Measurements from ENCODE around the gene FXYD5. TPM values are rescaled to one million over a fixed set of nuclear protein-coding genes. Genes with fewer than 3 reads are reported as not detected.

Gene FXYD5
- total and polyA plus RNA-seq, 2 donors (not counting 3 experiments of a cell fraction or from before 2014, with no cell fraction given), result 223 to 290 TPM

DNA sequence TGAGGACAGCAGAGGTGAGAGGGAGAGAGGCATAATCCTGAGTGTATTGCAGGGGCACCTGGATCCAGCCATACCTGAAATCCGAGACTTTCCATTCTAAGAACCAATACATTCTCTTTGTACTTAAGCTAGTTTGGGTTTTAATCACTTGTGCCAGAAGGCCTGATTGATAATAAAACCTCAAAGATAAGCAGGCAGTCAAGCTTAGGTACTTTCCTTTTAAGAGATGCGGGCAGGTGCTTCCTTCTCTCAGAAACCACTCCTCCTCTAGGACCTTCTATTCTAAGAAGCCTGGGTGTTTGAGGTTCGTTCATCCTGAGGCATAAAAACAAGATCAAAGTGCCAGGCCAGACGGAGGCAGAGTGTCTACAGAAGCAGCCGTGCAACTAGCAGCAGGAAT is 51.8 kb downstream of the FXYD5 start:
- no peak for FAIRE-seq
- intact Hi-C loops (cut with micrococcal nuclease), result no loop called here

More for the DNA sequence above, 51.8 kb downstream of the FXYD5 start:
- Histone ChIP-seq H3K27me3 (ENCODE audit: control insufficient read depth in 2 of 2, insufficient read depth in 2 of 2, low read length in 2 of 2) (peaks cover 0 to 2% of the 10 kb centered on the region in 2 experiments), H3K9me3 (replicated peaks; ENCODE audit: control insufficient read depth, insufficient read depth, low read length) (no peaks in the 10 kb centered on the region), H2AFZ (ENCODE audit: low read depth, low read length) (no peak overlapping the region), H3K9me1 (replicated peaks; ENCODE audit: control insufficient read depth, extremely low read depth, insufficient read depth, low read length) (no peaks in the 10 kb centered on the region), H4K20me1 (replicated peaks; ENCODE audit: control insufficient read depth, extremely low read depth, insufficient read depth, low read length) (no peaks in the 10 kb centered on the region), H3K4me1 (ENCODE audit: control insufficient read depth, extremely low read depth, insufficient read depth, low read length) (no peaks in the 10 kb centered on the region), H3K9ac (replicated peaks; ENCODE audit: extremely low read depth, insufficient read depth, low read length) (no peak overlapping the region), H3K79me2 (ENCODE audit: control insufficient read depth, insufficient read depth, low read length) (no peaks in the 10 kb centered on the region), H3K27ac (ENCODE audit: insufficient read depth, low read depth, low read length) (no peak overlapping the region), H3K36me3 (ENCODE audit: control insufficient read depth in 2 of 2, extremely low read depth in 1 of 2, insufficient read depth in 2 of 2, low read length in 2 of 2) (no peaks in the 10 kb centered on the region), H3K4me2 (ENCODE audit: insufficient read depth, low read length) (no peak overlapping the region), H3K4me3 (replicated peaks in 1 of 3; ENCODE audit: insufficient read depth in 1 of 3, low read depth in 1 of 3, low read length in 3 of 3) (no peak overlapping the region)
- no peak for DNase-seq (ENCODE audit: low read depth, low spot score)
- CTCF ChIA-PET, result no interaction called here
- TF ChIP-seq POLR2AphosphoS5 (IDR thresholded peaks at IDR 0.05; ENCODE audit: insufficient read depth, low read depth, low read length) (no peak), MYC (IDR thresholded peaks at IDR 0.05; ENCODE audit: low read depth, low read length) (no peak), JUN (IDR thresholded peaks at IDR 0.05; ENCODE audit: borderline replicate concordance, insufficient read depth, insufficient read length, low read depth) (no peak), EZH2 (IDR thresholded peaks at IDR 0.05; ENCODE audit: borderline replicate concordance, low read depth, low read length, severe bottlenecking) (no peak), FOS (IDR thresholded peaks at IDR 0.05; ENCODE audit: borderline replicate concordance, insufficient read depth, low read length) (no peak), GATA2 (IDR thresholded peaks at IDR 0.05; ENCODE audit: insufficient read depth, insufficient read length, low read depth, low read length) (no peak), POLR2A (IDR thresholded peaks at IDR 0.05; ENCODE audit: low read depth, low read length) (no peak)
- TF ChIP-seq, protein P1, sequence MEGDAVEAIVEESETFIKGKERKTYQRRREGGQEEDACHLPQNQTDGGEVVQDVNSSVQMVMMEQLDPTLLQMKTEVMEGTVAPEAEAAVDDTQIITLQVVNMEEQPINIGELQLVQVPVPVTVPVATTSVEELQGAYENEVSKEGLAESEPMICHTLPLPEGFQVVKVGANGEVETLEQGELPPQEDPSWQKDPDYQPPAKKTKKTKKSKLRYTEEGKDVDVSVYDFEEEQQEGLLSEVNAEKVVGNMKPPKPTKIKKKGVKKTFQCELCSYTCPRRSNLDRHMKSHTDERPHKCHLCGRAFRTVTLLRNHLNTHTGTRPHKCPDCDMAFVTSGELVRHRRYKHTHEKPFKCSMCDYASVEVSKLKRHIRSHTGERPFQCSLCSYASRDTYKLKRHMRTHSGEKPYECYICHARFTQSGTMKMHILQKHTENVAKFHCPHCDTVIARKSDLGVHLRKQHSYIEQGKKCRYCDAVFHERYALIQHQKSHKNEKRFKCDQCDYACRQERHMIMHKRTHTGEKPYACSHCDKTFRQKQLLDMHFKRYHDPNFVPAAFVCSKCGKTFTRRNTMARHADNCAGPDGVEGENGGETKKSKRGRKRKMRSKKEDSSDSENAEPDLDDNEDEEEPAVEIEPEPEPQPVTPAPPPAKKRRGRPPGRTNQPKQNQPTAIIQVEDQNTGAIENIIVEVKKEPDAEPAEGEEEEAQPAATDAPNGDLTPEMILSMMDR (IDR thresholded peaks at IDR 0.05; ENCODE audit: extremely low read depth in 1 of 2, insufficient read depth in 1 of 2, low read depth in 1 of 2, low read length in 2 of 2), result no peak
- TF ChIP-seq, protein P2, sequence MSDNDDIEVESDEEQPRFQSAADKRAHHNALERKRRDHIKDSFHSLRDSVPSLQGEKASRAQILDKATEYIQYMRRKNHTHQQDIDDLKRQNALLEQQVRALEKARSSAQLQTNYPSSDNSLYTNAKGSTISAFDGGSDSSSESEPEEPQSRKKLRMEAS (IDR thresholded peaks at IDR 0.05; ENCODE audit: insufficient read depth, insufficient read length), result no peak
- dilution Hi-C loops (cut with MboI; ENCODE audit: extremely low pct_ligation_motif_present, low sequenced_read_pairs), result no loop called here
- POLR2A ChIA-PET, result no interaction called here
- no TSS peak for BruUV-seq (replicated peaks)

All from endothelial cell of umbilical vein (primary cell).